ENCODE results near the gene GJA4.

The GJA4 gene

DNA sequence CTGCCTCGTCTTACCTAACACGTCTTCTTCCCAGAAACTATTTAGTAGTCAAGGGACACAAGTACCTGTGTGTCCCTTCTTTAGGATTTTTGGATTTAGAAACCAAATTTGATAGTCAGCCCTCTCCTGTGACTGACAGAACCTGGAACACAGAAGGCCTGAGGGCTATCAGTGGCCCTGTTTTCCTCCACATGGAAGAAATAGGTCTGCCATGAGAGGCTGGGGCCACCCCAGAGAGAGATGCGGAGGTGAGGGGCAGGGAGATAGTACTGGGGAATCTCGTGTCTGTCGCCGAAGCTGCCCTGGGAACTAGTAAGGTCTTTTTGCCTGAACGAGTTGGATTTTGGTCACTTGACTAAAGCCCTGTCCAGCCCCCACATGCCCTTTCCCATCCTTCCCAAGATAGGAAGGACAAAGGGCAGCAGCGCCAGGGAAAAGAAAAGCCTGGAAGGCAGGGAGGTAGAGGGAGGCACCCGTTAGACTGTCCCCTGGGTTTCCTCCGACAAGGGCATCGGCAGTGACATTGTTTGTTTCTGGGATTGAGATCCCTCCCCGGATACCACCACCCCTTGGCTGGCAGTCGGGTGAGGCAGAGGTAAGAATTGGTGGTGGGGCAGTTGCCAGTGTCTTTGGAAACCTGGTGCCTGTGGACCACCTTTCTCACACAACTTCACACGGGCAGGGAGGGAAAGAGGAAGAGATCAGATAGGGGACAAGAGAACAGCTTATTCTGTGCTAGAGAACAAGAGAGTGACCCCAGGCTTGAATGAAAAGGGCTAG lies 46.9 kb downstream of the GJA4 start:
- no peak for DNase-seq (ENCODE audit: low read depth)

GRCh38 chr1:34840426-34840825 lies 47.6 kb downstream of the GJA4 start:
- no peak for DNase-seq (ENCODE audit: low read depth)

DNA sequence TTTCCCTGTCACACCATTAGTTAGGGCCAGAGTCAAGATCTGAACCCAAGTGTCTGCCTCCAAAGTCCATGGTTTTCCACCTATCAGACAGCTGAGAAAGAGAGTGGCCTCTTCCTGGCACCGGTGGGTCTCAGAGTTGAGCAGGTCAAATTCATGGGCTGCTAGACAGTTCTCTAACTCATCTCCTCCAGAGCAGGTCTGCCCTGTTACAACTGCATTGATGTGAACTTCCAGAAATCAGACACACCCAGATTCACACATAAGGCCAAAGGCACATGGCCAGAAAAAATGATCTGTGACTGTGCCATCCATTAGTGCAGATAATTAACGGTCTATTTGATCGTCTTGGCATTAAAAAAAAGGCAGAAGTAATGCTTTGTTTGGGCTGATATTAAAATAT lies 49.3 kb downstream of the GJA4 start:
- DNase-seq (ENCODE audit: low read depth), result no peak

DNA sequence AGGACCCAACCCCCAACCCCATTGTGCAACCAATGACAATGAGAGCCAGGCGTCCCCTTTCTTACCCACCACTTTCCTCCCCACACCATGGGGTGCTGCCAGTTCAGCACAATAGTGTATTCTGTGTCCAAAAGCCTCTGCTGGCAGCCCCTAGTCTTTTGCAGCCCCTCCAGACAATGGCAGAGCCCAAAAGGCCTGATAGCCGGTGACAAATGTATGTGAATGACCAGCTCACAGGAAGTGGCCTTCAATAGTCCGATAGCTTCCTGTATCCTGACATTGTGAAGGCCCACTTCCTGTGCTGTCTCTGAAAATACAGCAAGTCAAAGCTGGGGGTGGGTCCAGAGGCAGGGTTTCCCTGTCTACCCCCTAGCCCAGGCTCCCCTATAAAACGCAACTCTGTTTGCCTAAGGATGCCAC lies 50.2 kb downstream of the GJA4 start:
- peak; percentile 91 for DNase-seq (ENCODE audit: low read depth)

GRCh38 chr1:34843392-34844251 lies 50.8 kb downstream of the GJA4 start:
- DNase-seq (ENCODE audit: low read depth), result peak; percentile 94

- DNase-seq (ENCODE audit: low read depth), result no peak
Observed at GRCh38 chr1:34844252-34844634, 51.4 kb downstream of the GJA4 start.
